ENCODE data around the gene KRT80.

KRT80 gene

DNA sequence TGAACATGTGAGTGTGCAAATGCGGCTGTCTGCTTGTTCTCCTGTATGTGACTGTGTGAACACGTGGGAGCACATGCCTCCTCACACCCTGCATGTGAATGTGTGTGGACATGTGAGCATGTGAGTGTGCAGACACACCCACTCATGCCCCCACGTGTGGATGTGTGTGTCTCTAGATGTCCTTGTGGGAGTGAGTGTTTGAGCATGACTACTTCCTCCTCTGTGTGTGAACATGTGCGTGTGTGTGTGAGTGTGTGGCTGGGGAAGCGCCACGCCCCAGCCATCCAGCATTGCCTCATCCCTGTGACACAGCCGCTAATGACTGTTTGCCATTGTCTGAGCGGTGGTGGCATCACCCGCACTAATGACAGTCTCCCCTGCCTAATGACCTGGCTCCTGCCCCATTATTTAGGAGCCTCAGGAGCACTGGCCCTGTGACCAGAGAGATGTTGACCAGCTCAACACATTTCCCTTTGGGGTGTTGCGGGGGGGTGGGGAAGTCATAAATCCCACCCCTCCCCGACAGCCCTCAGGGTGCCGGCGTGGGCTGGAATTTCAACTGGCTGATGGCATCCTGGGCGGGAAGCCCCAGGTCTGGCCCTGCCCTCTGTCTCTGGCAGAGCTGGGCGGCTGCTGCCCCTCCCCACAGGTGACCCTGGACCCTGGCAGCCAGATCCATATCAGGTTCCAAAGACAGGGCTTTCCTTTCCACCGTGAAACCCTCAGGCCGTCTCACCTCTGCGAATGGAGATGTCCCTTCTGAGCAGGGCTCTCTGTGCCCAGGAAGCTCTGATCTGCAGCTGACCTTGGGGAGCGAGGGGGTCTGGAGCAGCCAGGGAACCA is 11.5 kb upstream of the KRT80 start:
- no peaks in the 10 kb centered on the region for H3K9me3 ChIP-seq (ENCODE audit: control insufficient read depth in 2 of 2, low read length in 2 of 2)
- no peaks in the 10 kb centered on the region for H3K36me3 ChIP-seq (ENCODE audit: control insufficient read depth in 2 of 2, insufficient read depth in 2 of 2, low read length in 2 of 2)
- peaks cover 18% of the 10 kb centered on the region for H3K4me1 ChIP-seq (ENCODE audit: control insufficient read depth, insufficient read depth, low read length)
- no peak overlapping the region for H3K4me3 ChIP-seq (ENCODE audit: low read length in 2 of 2)
- no peaks in the 10 kb centered on the region for H3K27me3 ChIP-seq (ENCODE audit: control insufficient read depth in 1 of 2, insufficient read depth in 2 of 2, low read length in 2 of 2)
- H3K27ac ChIP-seq (ENCODE audit: low read length), result no peak overlapping the region
- H3K9ac ChIP-seq (ENCODE audit: low read length in 2 of 2), result no peak overlapping the region

DNA sequence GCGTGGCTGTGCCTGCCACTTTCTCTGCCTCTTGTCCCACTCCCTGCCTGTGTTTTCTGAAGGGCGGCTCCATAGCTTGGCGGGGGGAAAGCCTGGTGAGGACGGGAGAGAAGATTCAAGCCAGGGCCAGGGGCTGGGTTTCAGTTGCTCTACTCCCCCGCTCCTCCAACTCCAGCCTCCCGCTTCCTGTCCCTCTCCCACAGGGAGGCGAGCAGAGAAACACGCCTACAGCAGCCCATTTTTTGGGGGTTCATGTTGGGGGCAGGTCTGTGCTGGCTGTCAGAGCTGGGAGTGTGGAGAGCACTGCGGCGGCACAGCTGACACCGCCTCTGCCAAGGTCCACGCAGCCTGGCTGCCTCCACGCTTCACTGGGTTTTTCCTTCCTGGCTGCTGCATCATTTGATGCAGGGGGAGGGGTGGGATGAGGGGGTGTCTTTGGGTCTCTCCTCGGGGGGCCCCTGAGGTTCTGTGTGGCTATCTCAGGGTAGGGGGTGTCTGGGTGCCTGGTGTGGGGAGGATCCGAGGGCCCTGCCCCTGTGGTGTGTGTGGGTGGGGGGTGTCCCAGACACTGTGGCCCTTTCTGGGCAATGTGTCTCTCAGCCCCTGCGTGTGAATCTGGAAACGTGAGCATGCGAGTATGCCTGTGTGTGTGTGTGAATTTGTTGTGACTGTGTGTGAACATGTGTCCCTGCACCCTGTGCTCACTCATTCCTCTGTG is 10.7 kb upstream of the KRT80 start:
- Histone ChIP-seq H3K9ac (ENCODE audit: low read length in 2 of 2) (no peak overlapping the region), H3K4me1 (ENCODE audit: control insufficient read depth, insufficient read depth, low read length) (peaks cover 10% of the 10 kb centered on the region), H3K9me3 (ENCODE audit: control insufficient read depth in 2 of 2, low read length in 2 of 2) (no peaks in the 10 kb centered on the region)

DNA sequence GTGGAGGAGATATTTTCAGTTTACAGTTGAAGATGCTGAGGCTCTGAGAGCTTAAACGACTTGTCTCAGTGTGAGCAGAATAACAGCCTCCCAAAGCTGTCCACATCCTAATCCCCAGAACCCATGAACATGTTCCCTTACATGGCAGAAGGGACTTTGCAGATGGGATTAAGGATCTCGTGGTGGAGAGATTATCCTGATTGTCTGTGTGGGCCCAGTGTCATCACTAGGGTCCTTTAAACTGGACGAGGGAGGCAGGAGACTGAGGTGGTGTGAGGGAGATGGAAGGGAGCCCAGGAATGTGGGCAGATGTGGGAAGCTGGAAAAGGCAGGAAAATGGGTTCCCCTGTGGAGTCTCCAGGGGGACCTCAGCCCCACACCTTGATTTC is 9.6 kb upstream of the KRT80 start:
- Histone ChIP-seq H3K27me3 (ENCODE audit: control insufficient read depth in 1 of 2, insufficient read depth in 2 of 2, low read length in 2 of 2) (no peaks in the 10 kb centered on the region), H3K27ac (ENCODE audit: low read length) (no peak overlapping the region), H3K4me1 (ENCODE audit: control insufficient read depth, insufficient read depth, low read length) (peaks cover 6% of the 10 kb centered on the region), H3K4me3 (ENCODE audit: low read length in 2 of 2) (no peak overlapping the region), H3K36me3 (ENCODE audit: control insufficient read depth in 2 of 2, insufficient read depth in 2 of 2, low read length in 2 of 2) (no peaks in the 10 kb centered on the region), H3K9ac (ENCODE audit: low read length in 2 of 2) (no peak overlapping the region), H3K9me3 (ENCODE audit: control insufficient read depth in 2 of 2, low read length in 2 of 2) (no peaks in the 10 kb centered on the region)

More for the DNA sequence above, 10.7 kb upstream of the KRT80 start:
- H3K27ac ChIP-seq (ENCODE audit: low read length), result no peak overlapping the region
- H3K27me3 ChIP-seq (ENCODE audit: control insufficient read depth in 1 of 2, insufficient read depth in 2 of 2, low read length in 2 of 2), result no peaks in the 10 kb centered on the region
- H3K36me3 ChIP-seq (ENCODE audit: control insufficient read depth in 2 of 2, insufficient read depth in 2 of 2, low read length in 2 of 2), result no peaks in the 10 kb centered on the region
- H3K4me3 ChIP-seq (ENCODE audit: low read length in 2 of 2), result no peak overlapping the region

DNA sequence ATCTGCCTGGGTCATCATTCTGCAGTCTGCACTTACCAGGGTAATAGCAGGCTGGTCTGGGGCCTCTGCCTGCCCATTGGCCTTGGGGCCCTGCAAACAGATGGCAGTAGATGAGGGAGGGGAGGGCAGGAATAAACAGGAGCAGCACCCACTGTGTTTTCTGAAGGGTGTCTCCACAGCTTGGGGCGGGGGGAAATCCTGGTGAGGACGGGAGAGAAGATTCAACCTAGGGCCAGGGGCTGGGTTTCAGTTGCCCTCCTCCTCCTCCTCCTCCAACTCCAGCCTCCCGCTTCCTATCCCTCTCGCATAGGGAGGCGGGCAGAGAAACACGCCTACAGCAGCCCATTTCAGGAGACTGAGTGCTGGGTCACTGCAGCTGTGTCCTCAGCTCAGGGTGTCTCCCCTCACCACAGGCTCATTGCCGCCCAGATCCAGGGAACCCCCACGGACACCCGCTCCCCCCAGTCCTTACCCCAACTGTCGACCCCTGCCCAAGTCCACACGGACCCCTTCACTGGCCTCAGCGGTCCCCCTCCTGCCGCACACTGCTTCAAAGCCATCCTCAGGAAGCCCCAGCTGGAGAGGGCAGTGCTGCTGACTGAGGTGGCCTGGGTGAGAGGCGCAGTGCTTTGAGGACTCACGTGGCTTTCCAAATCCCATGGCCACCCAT is 9.1 kb upstream of the KRT80 start:
- Histone ChIP-seq H3K4me1 (ENCODE audit: control insufficient read depth, insufficient read depth, low read length) (peaks cover 6% of the 10 kb centered on the region), H3K36me3 (ENCODE audit: control insufficient read depth in 2 of 2, insufficient read depth in 2 of 2, low read length in 2 of 2) (no peaks in the 10 kb centered on the region), H3K27ac (ENCODE audit: low read length) (no peak overlapping the region), H3K9me3 (ENCODE audit: control insufficient read depth in 2 of 2, low read length in 2 of 2) (no peaks in the 10 kb centered on the region), H3K9ac (ENCODE audit: low read length in 2 of 2) (no peak overlapping the region), H3K27me3 (ENCODE audit: control insufficient read depth in 1 of 2, insufficient read depth in 2 of 2, low read length in 2 of 2) (no peaks in the 10 kb centered on the region), H3K4me3 (ENCODE audit: low read length in 2 of 2) (no peak overlapping the region)

DNA sequence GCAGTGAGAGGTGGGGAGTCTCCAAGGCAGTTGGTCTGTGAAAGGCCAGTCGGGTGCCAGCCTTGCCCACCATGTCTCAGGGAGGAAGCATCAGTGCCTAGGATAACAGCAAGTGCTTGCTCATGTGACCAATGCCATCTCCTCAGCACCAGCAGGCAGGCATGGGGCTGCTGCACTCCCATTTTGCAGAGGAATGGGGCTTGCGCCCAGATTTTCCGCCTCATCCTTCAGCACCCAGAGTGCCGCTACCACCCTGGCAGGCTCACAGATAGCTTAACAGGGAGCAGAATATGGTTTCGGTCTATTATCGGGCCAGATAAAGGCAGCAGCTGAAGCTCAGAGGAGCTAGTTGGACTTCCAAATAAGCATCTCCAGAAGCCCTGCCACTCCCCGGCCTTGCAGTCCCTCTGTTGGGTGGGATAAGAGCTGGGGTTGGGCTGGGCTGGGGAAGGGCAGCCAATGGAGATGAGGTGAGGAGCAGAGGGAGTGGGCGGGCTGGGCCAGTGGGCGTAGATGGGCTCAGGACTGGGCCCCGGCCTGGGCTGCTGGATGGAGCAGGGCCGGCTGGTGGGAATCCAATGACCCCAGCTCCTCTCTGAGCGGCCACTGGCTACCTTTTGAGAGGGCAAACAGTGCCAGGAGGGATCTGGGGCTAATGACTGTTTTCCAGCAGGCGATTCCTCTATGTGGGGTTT is 8.4 kb upstream of the KRT80 start:
- Histone ChIP-seq H3K4me1 (ENCODE audit: control insufficient read depth, insufficient read depth, low read length) (peaks cover 8% of the 10 kb centered on the region), H3K27ac (ENCODE audit: low read length) (no peak overlapping the region), H3K9ac (ENCODE audit: low read length in 2 of 2) (no peak overlapping the region), H3K4me3 (ENCODE audit: low read length in 2 of 2) (no peak overlapping the region), H3K27me3 (ENCODE audit: control insufficient read depth in 1 of 2, insufficient read depth in 2 of 2, low read length in 2 of 2) (no peaks in the 10 kb centered on the region), H3K36me3 (ENCODE audit: control insufficient read depth in 2 of 2, insufficient read depth in 2 of 2, low read length in 2 of 2) (no peaks in the 10 kb centered on the region), H3K9me3 (ENCODE audit: control insufficient read depth in 2 of 2, low read length in 2 of 2) (no peaks in the 10 kb centered on the region)

DNA sequence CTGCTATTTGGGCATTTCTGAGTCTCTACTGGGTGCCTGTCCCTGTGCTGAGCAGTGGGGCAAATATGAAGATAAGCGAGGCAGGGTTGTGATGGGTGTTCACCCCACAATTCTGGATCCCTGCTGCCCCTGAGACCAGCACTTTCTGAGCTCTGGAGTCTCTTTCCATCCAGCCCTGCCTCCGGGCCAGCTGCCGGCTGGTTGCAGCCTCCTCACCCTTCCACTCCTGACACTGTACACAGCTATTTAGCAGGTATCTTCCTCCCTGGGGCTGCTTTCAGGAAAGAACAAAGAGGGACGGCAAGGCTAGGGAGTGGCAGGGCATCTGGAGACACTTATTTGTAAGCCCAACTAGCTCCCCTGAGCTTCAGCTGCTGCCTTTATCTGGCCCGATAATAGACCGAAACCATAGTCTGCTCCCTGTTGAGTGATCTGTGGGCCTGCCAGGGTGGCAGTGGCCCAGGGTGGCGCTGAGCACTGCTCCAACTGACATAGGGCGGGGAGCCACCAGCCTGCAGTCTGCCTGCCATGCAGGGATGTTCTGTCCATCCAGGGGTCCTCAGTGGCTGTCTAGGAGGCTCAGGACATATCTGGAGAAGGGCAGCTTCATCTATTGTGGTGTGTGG is 7.6 kb upstream of the KRT80 start:
- no peaks in the 10 kb centered on the region for H3K36me3 ChIP-seq (ENCODE audit: control insufficient read depth in 2 of 2, insufficient read depth in 2 of 2, low read length in 2 of 2)
- no peak overlapping the region for H3K27ac ChIP-seq (ENCODE audit: low read length)
- no peaks in the 10 kb centered on the region for H3K27me3 ChIP-seq (ENCODE audit: control insufficient read depth in 1 of 2, insufficient read depth in 2 of 2, low read length in 2 of 2)
- H3K4me3 ChIP-seq (ENCODE audit: low read length in 2 of 2), result no peak overlapping the region
- H3K9me3 ChIP-seq (ENCODE audit: control insufficient read depth in 2 of 2, low read length in 2 of 2), result no peaks in the 10 kb centered on the region
- no peak overlapping the region for H3K9ac ChIP-seq (ENCODE audit: low read length in 2 of 2)
- H3K4me1 ChIP-seq (ENCODE audit: control insufficient read depth, insufficient read depth, low read length), result peaks cover 14% of the 10 kb centered on the region

DNA sequence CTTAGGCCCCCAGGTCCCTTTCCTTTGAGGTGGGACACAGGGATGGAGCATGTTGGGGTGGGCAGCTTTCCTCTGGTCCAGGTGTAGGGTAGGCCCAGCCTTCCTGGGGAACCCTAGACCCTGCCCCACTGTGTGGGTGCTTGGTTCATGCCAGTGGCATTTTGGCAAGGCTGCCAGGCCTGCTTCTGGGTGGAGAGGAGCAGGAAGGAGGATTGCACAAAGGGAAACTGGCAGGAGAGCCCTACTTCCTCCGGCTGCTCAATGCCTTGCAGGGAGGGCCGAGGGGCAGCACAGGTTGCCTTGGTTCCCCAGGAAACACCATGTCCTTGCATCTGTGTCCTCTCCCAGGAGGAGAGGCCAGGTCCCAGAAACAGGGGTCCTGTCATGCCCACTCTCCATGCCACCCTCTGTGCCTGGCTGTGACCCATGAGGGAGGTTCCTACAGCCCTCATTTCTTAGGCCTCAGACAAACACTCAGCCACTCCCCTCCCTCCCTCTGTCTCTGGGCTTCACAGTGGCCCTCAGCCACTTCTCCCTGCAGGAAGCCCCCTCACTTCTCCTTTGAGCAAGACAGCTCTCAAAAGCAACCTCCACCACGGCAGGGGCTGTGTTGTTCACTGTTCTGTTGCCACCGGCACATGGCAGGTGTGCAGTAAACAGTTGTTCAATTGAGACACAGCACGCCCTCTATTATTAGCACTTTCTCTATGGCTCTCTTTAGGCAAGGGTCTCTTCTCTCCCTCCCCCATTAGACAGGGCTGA is 6.8 kb upstream of the KRT80 start:
- no peaks in the 10 kb centered on the region for H3K27me3 ChIP-seq (ENCODE audit: control insufficient read depth in 1 of 2, insufficient read depth in 2 of 2, low read length in 2 of 2)
- H3K4me1 ChIP-seq (ENCODE audit: control insufficient read depth, insufficient read depth, low read length), result peaks cover 21% of the 10 kb centered on the region
- no peak overlapping the region for H3K27ac ChIP-seq (ENCODE audit: low read length)
- H3K4me3 ChIP-seq (ENCODE audit: low read length in 2 of 2), result no peak overlapping the region
- no peaks in the 10 kb centered on the region for H3K36me3 ChIP-seq (ENCODE audit: control insufficient read depth in 2 of 2, insufficient read depth in 2 of 2, low read length in 2 of 2)
- no peak overlapping the region for H3K9ac ChIP-seq (ENCODE audit: low read length in 2 of 2)
- H3K9me3 ChIP-seq (ENCODE audit: control insufficient read depth in 2 of 2, low read length in 2 of 2), result no peaks in the 10 kb centered on the region

DNA sequence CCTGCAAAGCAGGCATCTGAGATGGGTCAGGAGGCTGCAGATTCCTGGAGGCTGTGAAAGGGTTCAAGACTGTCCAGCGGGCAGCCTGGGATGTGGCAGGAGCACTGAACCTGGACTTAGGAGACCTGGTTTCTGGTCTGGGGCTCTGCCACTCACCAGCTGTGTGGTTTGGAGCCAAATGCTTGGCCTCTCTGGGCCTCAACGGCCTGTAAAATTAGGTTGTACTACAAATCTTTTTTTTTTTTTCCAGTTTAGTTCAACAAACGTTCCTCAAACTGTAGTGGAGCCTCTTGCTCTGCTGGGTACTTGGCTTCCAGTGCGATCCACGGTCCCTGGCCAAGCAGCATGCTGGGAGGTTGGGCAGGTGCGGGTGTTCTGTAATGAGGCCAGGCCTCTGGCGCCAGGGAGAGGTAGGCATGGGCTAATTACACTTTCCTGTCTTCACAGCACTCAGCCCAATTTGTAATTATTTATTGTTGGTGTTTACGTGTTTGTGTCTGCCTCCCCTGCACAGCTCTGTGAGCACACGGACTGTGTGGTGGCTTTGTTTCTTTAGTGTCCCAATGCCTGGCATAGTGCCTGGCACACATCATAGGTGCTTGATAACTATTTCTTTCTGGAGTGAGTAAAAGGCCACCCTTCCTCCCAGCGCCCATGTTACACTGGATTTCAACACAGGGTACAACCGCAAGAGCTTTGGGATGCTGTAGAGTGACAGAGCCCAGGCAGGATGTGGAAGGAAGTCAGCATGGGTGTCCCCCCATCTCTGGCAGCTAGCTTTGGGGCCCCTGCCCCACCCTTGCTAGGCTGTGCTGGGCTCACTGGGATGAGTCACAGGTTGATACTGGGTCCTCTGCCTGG is 5.8 kb upstream of the KRT80 start:
- no peaks in the 10 kb centered on the region for H3K27me3 ChIP-seq (ENCODE audit: control insufficient read depth in 1 of 2, insufficient read depth in 2 of 2, low read length in 2 of 2)
- H3K4me3 ChIP-seq (ENCODE audit: low read length in 2 of 2), result no peak overlapping the region
- peaks cover 28% of the 10 kb centered on the region for H3K4me1 ChIP-seq (ENCODE audit: control insufficient read depth, insufficient read depth, low read length)
- H3K36me3 ChIP-seq (ENCODE audit: control insufficient read depth in 2 of 2, insufficient read depth in 2 of 2, low read length in 2 of 2), result no peaks in the 10 kb centered on the region
- H3K27ac ChIP-seq (ENCODE audit: low read length), result no peak overlapping the region
- H3K9me3 ChIP-seq (ENCODE audit: control insufficient read depth in 2 of 2, low read length in 2 of 2), result no peaks in the 10 kb centered on the region
- no peak overlapping the region for H3K9ac ChIP-seq (ENCODE audit: low read length in 2 of 2)

DNA sequence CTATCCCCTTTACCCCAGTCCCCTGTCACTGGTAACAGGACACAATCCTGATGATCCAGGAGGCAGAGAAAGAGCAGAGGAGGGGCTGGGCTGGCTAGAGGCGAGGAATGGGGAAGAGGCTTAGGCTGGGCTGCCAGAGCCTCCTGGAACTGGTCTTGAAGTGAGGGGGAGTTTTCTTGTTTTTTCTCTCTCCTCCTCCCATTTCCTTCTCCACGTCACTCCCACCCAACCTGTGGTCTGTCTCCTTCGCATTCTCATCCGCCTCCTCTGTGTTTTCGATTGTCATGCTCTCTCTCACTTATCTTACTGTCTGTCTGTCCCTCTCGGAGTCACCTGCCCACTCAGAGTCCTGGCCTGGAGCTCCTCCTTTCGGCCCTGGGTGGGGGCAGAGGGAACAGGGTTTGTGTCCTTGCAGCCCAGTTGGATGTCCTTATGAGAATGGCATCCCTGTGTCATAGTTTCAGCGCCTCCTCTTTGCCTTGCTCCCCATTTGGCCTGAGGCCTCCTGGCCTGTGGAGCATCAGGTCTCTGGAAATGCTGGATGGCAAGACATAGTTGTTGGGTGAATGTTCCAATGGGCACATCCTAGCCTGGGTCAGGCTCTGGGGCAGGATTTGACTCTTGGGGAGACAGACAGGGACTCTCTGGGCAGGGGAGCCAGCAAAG is 3.4 kb upstream of the KRT80 start:
- H3K9ac ChIP-seq (ENCODE audit: low read length in 2 of 2), result no peak overlapping the region
- peaks cover 50% of the 10 kb centered on the region for H3K4me1 ChIP-seq (ENCODE audit: control insufficient read depth, insufficient read depth, low read length)
- no peak overlapping the region for H3K27ac ChIP-seq (ENCODE audit: low read length)
- H3K36me3 ChIP-seq (ENCODE audit: control insufficient read depth in 2 of 2, insufficient read depth in 2 of 2, low read length in 2 of 2), result no peaks in the 10 kb centered on the region
- no peaks in the 10 kb centered on the region for H3K9me3 ChIP-seq (ENCODE audit: control insufficient read depth in 2 of 2, low read length in 2 of 2)
- no peaks in the 10 kb centered on the region for H3K27me3 ChIP-seq (ENCODE audit: control insufficient read depth in 1 of 2, insufficient read depth in 2 of 2, low read length in 2 of 2)
- no peak overlapping the region for H3K4me3 ChIP-seq (ENCODE audit: low read length in 2 of 2)

Data from stomach smooth muscle (tissue), 2 donors.